Spleen (tissue), 11 donors: ENCODE results near the gene PZP. TPM values are rescaled to one million over a fixed set of nuclear protein-coding genes. Genes with fewer than 3 reads are reported as not detected.
"Not testable (repeated sequence)": the region's sequence is repeated elsewhere in the genome, so short reads cannot be mapped to it uniquely, and the experiment has no call there.

Experiments used
- DNase-seq: peaks from one replicate; pipeline ENCODE4 v3.0.0-alpha.2; 2020
- H3K27ac ChIP-seq, 8 donors: fragments of 200-600 bp; sonication (generic) in 7 of 8; 1 replicate in 4 of 8; 2 replicates in 4 of 8; pipeline versions ENCODE4 v1.5.0 to v1.8.0; 2016 to 2021; ENCODE audit warnings: inconsistent platforms in 4 of 8, mild to moderate bottlenecking in 4 of 8, moderate library complexity in 1 of 8
- H3K27me3 ChIP-seq, 7 donors: fragments of 200-600 bp; sonication (generic) in 6 of 7; replicated peaks in 1 of 7; 1 replicate in 4 of 7; 2 replicates in 3 of 7; pipeline versions ENCODE4 v1.5.0 to v1.8.0; 2016 to 2021; ENCODE audit warnings: inconsistent platforms in 3 of 7, mild to moderate bottlenecking in 1 of 7
- H3K36me3 ChIP-seq, 6 donors: fragments of 200-600 bp; sonication (generic) in 5 of 6; 1 replicate in 4 of 6; 2 replicates in 2 of 6; pipeline versions ENCODE4 v1.5.0 to v1.8.0; 2016 to 2021; ENCODE audit warnings: inconsistent platforms in 2 of 6
- H3K4me1 ChIP-seq, 6 donors: fragments of 200-600 bp; sonication (generic) in 5 of 6; 1 replicate in 3 of 6; 2 replicates in 3 of 6; pipeline versions ENCODE4 v1.5.0 to v1.8.0; 2016 to 2021; ENCODE audit warnings: inconsistent platforms in 3 of 6
- H3K4me3 ChIP-seq, 8 donors: fragments of 200-600 bp; sonication (generic) in 7 of 8; 1 replicate in 4 of 8; 2 replicates in 4 of 8; pipeline versions ENCODE4 v1.5.0 to v1.8.0; 2016 to 2021; ENCODE audit warnings: inconsistent platforms in 4 of 8, mild to moderate bottlenecking in 4 of 8, moderate library complexity in 2 of 8
- H3K9me3 ChIP-seq, 8 donors: fragments of 200-600 bp; sonication (generic) in 7 of 8; 1 replicate in 4 of 8; 2 replicates in 4 of 8; pipeline versions ENCODE4 v1.5.0 to v1.8.0; 2016 to 2021; ENCODE audit warnings: inconsistent platforms in 4 of 8
- CTCF ChIP-seq, 11 experiments: fragments of 200-600 bp in 7 of 11; fragments of 450-650 bp in 4 of 11; sonication (generic) in 4 of 11; IDR thresholded peaks in 8 of 11; conservative IDR thresholded peaks in 3 of 11; 1 replicate in 7 of 11; 2 replicates in 4 of 11; pipeline versions ENCODE4 v1.4.0 to v1.8.0; 2016 to 2021; ENCODE audit warnings: antibody characterized with exemption in 11 of 11, inconsistent platforms in 4 of 11, mild to moderate bottlenecking in 1 of 11
- POLR2A ChIP-seq, 3 donors: fragments of 450-650 bp; IDR thresholded peaks; one replicate each; pipeline ENCODE4 v1.5.1; 2017; ENCODE audit warnings: antibody characterized with exemption in 3 of 3, mild to moderate bottlenecking in 1 of 3
- POLR2AphosphoS5 ChIP-seq, 3 donors: sonication (generic); formaldehyde crosslinking; IDR thresholded peaks; one replicate each; pipeline ENCODE4 v1.5.1; 2017; ENCODE audit warnings: antibody characterized with exemption in 3 of 3
- WGBS, 5 donors: extraction: QIAGEN DNeasy Blood & Tissue Kit in 3 of 5; methylation state at CpG; one replicate each; pipeline versions ENCODE4 v1.1.5 to v1.1.7; 2013 to 2018; 5-methylcytosine and 5-hydroxymethylcytosine counted together
- intact Hi-C: fragments of 100-400 bp; cut with DNase I; formaldehyde crosslinking; loops from one replicate; pipeline ENCODE4 v1.15.0; 2023; ENCODE audit warnings: low total_unique reads
- polyA plus RNA-seq, 3 donors: library from polyadenylated mRNA; stranded (reverse); fragments of 200-250 nt; gene quantifications; one replicate each; pipeline ENCODE4 v1.2.1, GENCODE V29; 2013
- total RNA-seq, 7 donors: library from RNA; depleted of rRNA in 3 of 7; stranded (reverse); fragments of >200 nt in 3 of 7; fragmentation: NEBNext Ultra II Directional in 4 of 7; extraction: Animal tissue kit (Norgen Biotek cat#: 25700) in 4 of 7; gene quantifications; one replicate each; pipeline versions ENCODE4 v1.1.0 to v1.2.1, GENCODE V29; 2016 to 2021
- donor health status: healthy with polysubstance abuse.
- donor health status: DM: no; HTN: no; CAD: no; lungs with moderate emphysema.
- donor health status: DM: no; HTN: no; CAD: no.
- donor health status: Bipolar disorder and iron deficiency.
- donor health status: healthy.
- donor health status: DM: no; HTN: no; CAD: no.
- donor health status: DM: yes; HTN: yes; CAD: no.

PZP gene
- total and polyA plus RNA-seq, 10 donors, result 0.06 to 3.0 (median 0.92) TPM

- intact Hi-C loops, result no loop called here
- no peaks in the 10 kb centered on the region for H3K4me1 ChIP-seq
- 86 to 98% (median 91%) methylated on average over 3 of the region's 3 CpGs for WGBS, 5 donors
- H3K27ac ChIP-seq, result no peak overlapping the region
- no peak for DNase-seq
- H3K27me3 ChIP-seq, result no peaks in the 10 kb centered on the region
- H3K9me3 ChIP-seq, result peaks cover 0 to 39% (median 23%) of the 10 kb centered on the region in 8 donors
- TF ChIP-seq POLR2AphosphoS5 (IDR thresholded peaks at IDR 0.05), result no peak
- no peak for TF ChIP-seq POLR2A (IDR thresholded peaks at IDR 0.05)
- no peak for TF ChIP-seq CTCF (IDR thresholded peaks at IDR 0.05 in 8 of 11, conservative IDR thresholded peaks at IDR 0.05 in 3 of 11)
- no peak overlapping the region for H3K4me3 ChIP-seq
- no peaks in the 10 kb centered on the region for H3K36me3 ChIP-seq
These were observed 64.1 kb downstream of the PZP start for GRCh38 chr12:9143929-9144729.

GRCh38 chr12:9143137-9143536 lies 65.1 kb downstream of the PZP start:
- Histone ChIP-seq H3K9me3 (peaks cover 0 to 39% (median 23%) of the 10 kb centered on the region in 8 donors), H3K27me3 (no peaks in the 10 kb centered on the region), H3K36me3 (no peaks in the 10 kb centered on the region), H3K4me1 (no peaks in the 10 kb centered on the region), H3K4me3 (no peak overlapping the region), H3K27ac (no peak overlapping the region)
- DNase-seq, result no peak
- intact Hi-C loops, result no loop called here
- 65 to 86% (median 80%) methylated on average over 2 of the region's 2 CpGs for WGBS, 5 donors
- TF ChIP-seq CTCF (IDR thresholded peaks at IDR 0.05 in 8 of 11, conservative IDR thresholded peaks at IDR 0.05 in 3 of 11) (no peak), POLR2AphosphoS5 (IDR thresholded peaks at IDR 0.05) (no peak), POLR2A (IDR thresholded peaks at IDR 0.05) (no peak)

GRCh38 chr12:9139588-9140290 lies 68.5 kb downstream of the PZP start:
- H3K4me3 ChIP-seq, DNase-seq, H3K27ac ChIP-seq, intact Hi-C loops, H3K4me1 ChIP-seq, H3K27me3 ChIP-seq, H3K36me3 ChIP-seq: not testable (repeated sequence)
- WGBS, 5 donors, result 60 to 81% (median 67%) methylated on average over 2 of the region's 2 CpGs
- H3K9me3 ChIP-seq, result peaks cover 0 to 20% (median 9%) of the 10 kb centered on the region in 8 donors

- WGBS, 5 donors, result 81 to 89% (median 84%) methylated on average over 5 of the region's 5 CpGs
- DNase-seq, result no peak
- intact Hi-C loops, result no loop called here
These were observed 72.3 kb downstream of the PZP start for GRCh38 chr12:9135903-9136310.

More at GRCh38 chr12:9135903-9136310, 72.3 kb downstream of the PZP start:
- peaks cover 0 to 4% (median 0%) of the 10 kb centered on the region in 8 donors for H3K9me3 ChIP-seq
- no peaks in the 10 kb centered on the region for H3K36me3 ChIP-seq
- TF ChIP-seq POLR2AphosphoS5 (IDR thresholded peaks at IDR 0.05) (no peak), CTCF (IDR thresholded peaks at IDR 0.05 in 8 of 11, conservative IDR thresholded peaks at IDR 0.05 in 3 of 11) (no peak), POLR2A (IDR thresholded peaks at IDR 0.05) (no peak)
- H3K4me3 ChIP-seq, result no peak overlapping the region
- H3K27me3 ChIP-seq, result no peaks in the 10 kb centered on the region
- no peaks in the 10 kb centered on the region for H3K4me1 ChIP-seq
- no peak overlapping the region for H3K27ac ChIP-seq
